WTC11 (cell line): ENCODE data around the gene FXYD6.

ENCODE experiments used
- CREB1 ChIP-seq: sonication (generic); formaldehyde crosslinking; IDR thresholded peaks from 2 replicates; pipeline ENCODE4 v1.8.0; 2023; ENCODE audit warnings: mild to moderate bottlenecking, missing genetic modification reagents
- FOXJ3 ChIP-seq: sonication (generic); formaldehyde crosslinking; IDR thresholded peaks from 2 replicates; pipeline ENCODE4 v1.9.0; 2021; ENCODE audit warnings: missing genetic modification reagents, mild to moderate bottlenecking, borderline replicate concordance
- JAZF1 ChIP-seq: fragments of 250-450 bp; sonication (Bioruptor Pico); IDR thresholded peaks from 2 replicates; pipeline ENCODE4 v1.9.0; 2021; ENCODE audit warnings: moderate library complexity, mild to moderate bottlenecking, inconsistent platforms
- JUN ChIP-seq: sonication (generic); formaldehyde crosslinking; IDR thresholded peaks from 2 replicates; pipeline ENCODE4 v1.8.0; 2023; ENCODE audit warnings: mild to moderate bottlenecking, missing genetic modification reagents
- NFYB ChIP-seq: sonication (generic); formaldehyde crosslinking; conservative IDR thresholded peaks from 2 replicates; pipeline ENCODE4 v1.8.0; 2022; ENCODE audit warnings: low read depth, missing genetic modification reagents
- NR1H2 ChIP-seq: sonication (generic); formaldehyde crosslinking; IDR thresholded peaks from 2 replicates; pipeline ENCODE4 v1.9.0; 2021; ENCODE audit warnings: mild to moderate bottlenecking, moderate library complexity, missing genetic modification reagents
- NR2C2 ChIP-seq: sonication (generic); formaldehyde crosslinking; IDR thresholded peaks from 2 replicates; pipeline ENCODE4 v1.8.0; 2022; ENCODE audit warnings: mild to moderate bottlenecking, missing genetic modification reagents
- ZBTB21 ChIP-seq: sonication (generic); formaldehyde crosslinking; IDR thresholded peaks from 2 replicates; pipeline ENCODE4 v1.8.1; 2023; ENCODE audit warnings: mild to moderate bottlenecking, missing genetic modification reagents, borderline replicate concordance
- ZNF263 ChIP-seq: sonication (generic); formaldehyde crosslinking; IDR thresholded peaks from 2 replicates; pipeline ENCODE4 v1.8.1; 2022; ENCODE audit warnings: low read depth, mild to moderate bottlenecking, moderate library complexity, missing genetic modification reagents
- TF ChIP-seq, protein P1 (sequence below): fragments of 200-600 bp; IDR thresholded peaks from 2 replicates; pipeline ENCODE4 v1.8.0; 2022; ENCODE audit warnings: antibody characterized with exemption
- TF ChIP-seq, protein P2 (sequence below): sonication (generic); formaldehyde crosslinking; IDR thresholded peaks from 2 replicates; pipeline ENCODE4 v1.8.0; 2022; ENCODE audit warnings: mild to moderate bottlenecking, missing genetic modification reagents
- TF ChIP-seq, protein P3 (sequence below): fragments of 250-450 bp; sonication (Bioruptor Pico); IDR thresholded peaks from 2 replicates; pipeline ENCODE4 v1.9.0; 2021; ENCODE audit warnings: moderate library complexity, mild to moderate bottlenecking, inconsistent platforms, borderline replicate concordance
- TF ChIP-seq, protein P4 (sequence below): sonication (generic); formaldehyde crosslinking; IDR thresholded peaks from 2 replicates; pipeline ENCODE4 v1.8.1; 2023; ENCODE audit warnings: mild to moderate bottlenecking, missing genetic modification reagents, moderate library complexity
- TF ChIP-seq, protein P5 (sequence below): sonication (generic); formaldehyde crosslinking; conservative IDR thresholded peaks from 2 replicates; pipeline ENCODE4 v1.8.1; 2022; ENCODE audit warnings: mild to moderate bottlenecking, missing genetic modification reagents

DNA sequence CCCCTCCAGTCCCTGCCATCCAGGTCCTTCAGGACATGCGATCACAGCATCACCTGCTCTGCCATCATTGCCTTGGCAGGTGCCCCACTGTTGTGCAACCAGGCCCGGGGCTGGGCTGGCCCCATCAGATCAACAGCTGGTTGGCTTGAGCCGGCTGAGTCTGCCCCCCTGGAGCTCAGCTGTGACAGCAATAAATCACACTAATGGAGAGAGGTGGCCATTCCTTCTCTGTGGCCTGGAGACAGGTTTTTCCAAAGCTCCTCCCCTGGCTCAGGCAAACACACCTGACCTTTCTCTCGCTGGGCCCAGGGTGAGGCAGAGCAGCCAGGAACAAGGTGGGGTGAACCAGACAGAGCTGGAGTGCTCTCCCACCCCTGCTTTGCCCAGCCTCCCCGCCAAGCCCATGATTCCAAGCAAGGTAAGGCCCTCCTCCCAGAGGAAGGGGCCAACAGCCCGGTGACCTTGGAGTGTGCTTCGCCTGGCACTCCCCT lies 43.0 kb downstream of the FXYD6 start:
- TF ChIP-seq CREB1 = no peak
- no peak for TF ChIP-seq NR1H2
- TF ChIP-seq NR2C2 = no peak
- TF ChIP-seq JAZF1 (CRISPR knock-in tag) = no peak
- TF ChIP-seq JUN = no peak
- TF ChIP-seq, protein P1, sequence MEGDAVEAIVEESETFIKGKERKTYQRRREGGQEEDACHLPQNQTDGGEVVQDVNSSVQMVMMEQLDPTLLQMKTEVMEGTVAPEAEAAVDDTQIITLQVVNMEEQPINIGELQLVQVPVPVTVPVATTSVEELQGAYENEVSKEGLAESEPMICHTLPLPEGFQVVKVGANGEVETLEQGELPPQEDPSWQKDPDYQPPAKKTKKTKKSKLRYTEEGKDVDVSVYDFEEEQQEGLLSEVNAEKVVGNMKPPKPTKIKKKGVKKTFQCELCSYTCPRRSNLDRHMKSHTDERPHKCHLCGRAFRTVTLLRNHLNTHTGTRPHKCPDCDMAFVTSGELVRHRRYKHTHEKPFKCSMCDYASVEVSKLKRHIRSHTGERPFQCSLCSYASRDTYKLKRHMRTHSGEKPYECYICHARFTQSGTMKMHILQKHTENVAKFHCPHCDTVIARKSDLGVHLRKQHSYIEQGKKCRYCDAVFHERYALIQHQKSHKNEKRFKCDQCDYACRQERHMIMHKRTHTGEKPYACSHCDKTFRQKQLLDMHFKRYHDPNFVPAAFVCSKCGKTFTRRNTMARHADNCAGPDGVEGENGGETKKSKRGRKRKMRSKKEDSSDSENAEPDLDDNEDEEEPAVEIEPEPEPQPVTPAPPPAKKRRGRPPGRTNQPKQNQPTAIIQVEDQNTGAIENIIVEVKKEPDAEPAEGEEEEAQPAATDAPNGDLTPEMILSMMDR = no peak
- TF ChIP-seq, protein P2, sequence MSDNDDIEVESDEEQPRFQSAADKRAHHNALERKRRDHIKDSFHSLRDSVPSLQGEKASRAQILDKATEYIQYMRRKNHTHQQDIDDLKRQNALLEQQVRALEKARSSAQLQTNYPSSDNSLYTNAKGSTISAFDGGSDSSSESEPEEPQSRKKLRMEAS (CRISPR knock-in tag) = no peak
- no peak for TF ChIP-seq ZNF263
- TF ChIP-seq, protein P3, sequence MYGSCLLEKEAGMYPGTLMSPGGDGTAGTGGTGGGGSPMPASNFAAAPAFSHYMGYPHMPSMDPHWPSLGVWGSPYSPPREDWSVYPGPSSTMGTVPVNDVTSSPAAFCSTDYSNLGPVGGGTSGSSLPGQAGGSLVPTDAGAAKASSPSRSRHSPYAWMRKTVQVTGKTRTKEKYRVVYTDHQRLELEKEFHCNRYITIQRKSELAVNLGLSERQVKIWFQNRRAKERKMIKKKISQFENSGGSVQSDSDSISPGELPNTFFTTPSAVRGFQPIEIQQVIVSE (CRISPR knock-in tag) = no peak
- TF ChIP-seq, protein P4, sequence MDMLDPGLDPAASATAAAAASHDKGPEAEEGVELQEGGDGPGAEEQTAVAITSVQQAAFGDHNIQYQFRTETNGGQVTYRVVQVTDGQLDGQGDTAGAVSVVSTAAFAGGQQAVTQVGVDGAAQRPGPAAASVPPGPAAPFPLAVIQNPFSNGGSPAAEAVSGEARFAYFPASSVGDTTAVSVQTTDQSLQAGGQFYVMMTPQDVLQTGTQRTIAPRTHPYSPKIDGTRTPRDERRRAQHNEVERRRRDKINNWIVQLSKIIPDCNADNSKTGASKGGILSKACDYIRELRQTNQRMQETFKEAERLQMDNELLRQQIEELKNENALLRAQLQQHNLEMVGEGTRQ (CRISPR knock-in tag) = no peak
- TF ChIP-seq ZBTB21 (CRISPR knock-in tag) = no peak
- no peak for TF ChIP-seq FOXJ3
- TF ChIP-seq, protein P5, sequence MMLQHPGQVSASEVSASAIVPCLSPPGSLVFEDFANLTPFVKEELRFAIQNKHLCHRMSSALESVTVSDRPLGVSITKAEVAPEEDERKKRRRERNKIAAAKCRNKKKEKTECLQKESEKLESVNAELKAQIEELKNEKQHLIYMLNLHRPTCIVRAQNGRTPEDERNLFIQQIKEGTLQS (CRISPR knock-in tag) = no peak
- TF ChIP-seq NFYB (CRISPR knock-in tag) = no peak
